SU-DHL-6 (cell line): ENCODE measurements around the gene MMP10.
A peak's percentile ranks its signal among the peaks of the same experiment; 100 is the strongest.

Experiments
- H2AFZ ChIP-seq: fragments of 200-600 bp; sonication (generic); 2 replicates; pipeline ENCODE4 v1.6.1; 2014; ENCODE audit warnings: low read depth, mild to moderate bottlenecking, moderate library complexity, mixed read lengths, antibody characterized with exemption, low read length; ENCODE audit not compliant: severe bottlenecking
- H3F3A ChIP-seq: fragments of 200-600 bp; shearing (Covaris generic); 2 replicates; pipeline ENCODE4 v1.6.0; 2016; ENCODE audit warnings: antibody characterized with exemption, mild to moderate bottlenecking; ENCODE audit not compliant: insufficient read depth
- H3K27ac ChIP-seq: fragments of 200-600 bp; sonication (generic); 2 replicates; pipeline ENCODE4 v1.5.1; 2016; ENCODE audit warnings: low read depth, mild to moderate bottlenecking, low read length, moderate library complexity, mixed read lengths
- H3K27me3 ChIP-seq: fragments of 200-600 bp; sonication (generic), shearing (Covaris generic); 2 replicates; pipeline ENCODE4 v1.6.0; 2014; ENCODE audit warnings: mild to moderate bottlenecking, low read length
- H3K36me3 ChIP-seq: fragments of 200-600 bp; sonication (generic); 2 replicates; pipeline ENCODE4 v1.6.1; 2014; ENCODE audit warnings: mild to moderate bottlenecking, low read length, mixed read lengths
- H3K4me2 ChIP-seq: fragments of 300-600, 200-600 bp; shearing (Covaris generic), sonication (generic); 2 replicates; pipeline ENCODE4 v1.6.0; 2014; ENCODE audit warnings: low read length, low read depth, mild to moderate bottlenecking; ENCODE audit not compliant: poor library complexity, severe bottlenecking
- H3K4me3 ChIP-seq: fragments of 200-600 bp; sonication (generic); 2 replicates; pipeline ENCODE4 v1.5.1; 2014; ENCODE audit warnings: antibody characterized with exemption, low read length, mild to moderate bottlenecking, mixed read lengths; ENCODE audit not compliant: insufficient read depth, poor library complexity, severe bottlenecking
- H3K79me2 ChIP-seq: fragments of 200-600 bp; sonication (generic); 2 replicates; pipeline ENCODE4 v1.6.1; 2014; ENCODE audit warnings: mild to moderate bottlenecking, low read length, moderate library complexity; ENCODE audit not compliant: insufficient read depth
- H3K9ac ChIP-seq: fragments of 200-600 bp; sonication (generic); 2 replicates; pipeline ENCODE4 v1.7.0; 2014; ENCODE audit warnings: mild to moderate bottlenecking, low read length
- H3K9me2 ChIP-seq: fragments of 200-600 bp; sonication (generic); replicated peaks from 2 replicates; pipeline ENCODE4 v1.6.1; 2014; ENCODE audit warnings: low read length; ENCODE audit not compliant: insufficient read depth
- H3K9me3 ChIP-seq: fragments of 200-600 bp; sonication (generic); 2 replicates; pipeline ENCODE4 v1.6.1; 2014; ENCODE audit warnings: low read length, mixed read lengths; ENCODE audit not compliant: insufficient read depth
- H4K20me1 ChIP-seq: fragments of 200-600 bp; sonication (generic); 2 replicates; pipeline ENCODE4 v1.6.1; 2014; ENCODE audit warnings: low read depth, mild to moderate bottlenecking, antibody characterized with exemption, low read length, moderate library complexity, mixed read lengths
- CTCF ChIP-seq: fragments of 200-600 bp; sonication (generic); IDR thresholded peaks from one replicate; pipeline ENCODE4 v1.5.1; 2017; ENCODE audit warnings: antibody characterized with exemption, mild to moderate bottlenecking, low read length, moderate library complexity; ENCODE audit not compliant: insufficient read depth, poor library complexity, severe bottlenecking
- EZH2phosphoT487 ChIP-seq: fragments of 200-600 bp; sonication (generic), shearing (Covaris generic); conservative IDR thresholded peaks from 2 replicates; pipeline ENCODE4 v1.6.1; 2018; ENCODE audit warnings: mild to moderate bottlenecking, antibody characterized with exemption, low read length, moderate library complexity, mixed read lengths

Gene MMP10

GRCh38 chr11:102799681-102800340, 19.4 kb upstream of the MMP10 start:
- Histone ChIP-seq H3K9me2 (no peaks in the 10 kb centered on the region), H3K36me3 (no peaks in the 10 kb centered on the region), H3K9me3 (no peaks in the 10 kb centered on the region), H3F3A (no peaks in the 10 kb centered on the region), H4K20me1 (no peaks in the 10 kb centered on the region), H3K27me3 (no peaks in the 10 kb centered on the region), H2AFZ (no peak overlapping the region), H3K4me2 (no peak overlapping the region), H3K4me3 (no peak overlapping the region), H3K27ac (no peak overlapping the region), H3K9ac (no peak overlapping the region), H3K79me2 (no peaks in the 10 kb centered on the region)
- no peak for TF ChIP-seq EZH2phosphoT487

- Histone ChIP-seq H3K27ac (no peak within 1 kb of the TSS), H3K36me3 (no peaks in the 10 kb centered on the region), H3K9me2 (no peaks in the 10 kb centered on the region), H3K4me2 (no peak within 1 kb of the TSS), H3K9me3 (no peaks in the 10 kb centered on the region), H4K20me1 (no peaks in the 10 kb centered on the region), H3K79me2 (no peaks in the 10 kb centered on the region), H3F3A (no peaks in the 10 kb centered on the region), H3K4me3 (no peak within 1 kb of the TSS), H2AFZ (no peak within 1 kb of the TSS), H3K9ac (no peak within 1 kb of the TSS), H3K27me3 (no peaks in the 10 kb centered on the region)
- TF ChIP-seq CTCF (no peak), EZH2phosphoT487 (no peak)
These were observed 17.8 kb upstream of the MMP10 start, which contains the start of gene MMP1 for GRCh38 chr11:102798012-102798746. Gene MMP1 (minus strand): TSS chr11:102798160. CDS start chr11:102798092, 68 bp downstream.

- Histone ChIP-seq H3K4me2 (no peak overlapping the region), H3F3A (no peaks in the 10 kb centered on the region), H3K9ac (no peak overlapping the region), H4K20me1 (no peaks in the 10 kb centered on the region), H3K9me2 (no peaks in the 10 kb centered on the region), H3K27ac (no peak overlapping the region), H3K27me3 (no peaks in the 10 kb centered on the region), H2AFZ (no peak overlapping the region), H3K4me3 (no peak overlapping the region), H3K79me2 (no peaks in the 10 kb centered on the region), H3K9me3 (no peaks in the 10 kb centered on the region), H3K36me3 (no peaks in the 10 kb centered on the region)
- TF ChIP-seq CTCF (peak; percentile 45), EZH2phosphoT487 (no peak)
These were observed 14.0 kb upstream of the MMP10 start for GRCh38 chr11:102794382-102794781.

- Histone ChIP-seq H3K4me3 (no peak overlapping the region), H2AFZ (no peak overlapping the region), H3K27ac (no peak overlapping the region), H3K79me2 (no peaks in the 10 kb centered on the region), H3K9ac (no peak overlapping the region), H3K36me3 (no peaks in the 10 kb centered on the region), H3K27me3 (no peaks in the 10 kb centered on the region), H4K20me1 (no peaks in the 10 kb centered on the region), H3F3A (no peaks in the 10 kb centered on the region), H3K9me2 (no peaks in the 10 kb centered on the region), H3K4me2 (no peak overlapping the region), H3K9me3 (no peaks in the 10 kb centered on the region)
- TF ChIP-seq EZH2phosphoT487: no peak
- TF ChIP-seq CTCF: no peak
These were observed 13.4 kb upstream of the MMP10 start for GRCh38 chr11:102793677-102794290.
